ENCODE data around the gene RTN4R. TPM values are rescaled to one million over a fixed set of nuclear protein-coding genes. Genes with fewer than 3 reads are reported as not detected.
A peak's percentile ranks its signal among the peaks of the same experiment; 100 is the strongest.

RTN4R gene
- total and polyA plus RNA-seq, 4 donors = 0.05 to 2.7 (median 1.0) TPM

GRCh38 chr22:20298803-20299745 lies 31.0 kb upstream of the RTN4R start:
- ATAC-seq (ENCODE audit: low FRiP score) = peak; percentile 88
- no peak overlapping the region for H3K27ac ChIP-seq (ENCODE audit: low read depth in 1 of 2, low read length in 2 of 2)
- intact Hi-C loops (cut with DNase I) = no loop called here

GRCh38 chr22:20298110-20298802 lies 30.1 kb upstream of the RTN4R start:
- Histone ChIP-seq H3K27ac (ENCODE audit: low read depth in 1 of 2, low read length in 2 of 2) (no peak overlapping the region), H3K4me1 (ENCODE audit: control insufficient read depth in 1 of 2, insufficient read depth in 2 of 2, low read length in 2 of 2) (no peaks in the 10 kb centered on the region), H3K27me3 (ENCODE audit: control insufficient read depth in 1 of 2, insufficient read depth in 2 of 2, low read length in 1 of 2) (no peaks in the 10 kb centered on the region), H3K36me3 (ENCODE audit: control insufficient read depth in 1 of 2, insufficient read depth in 2 of 2, low read length in 1 of 2) (no peaks in the 10 kb centered on the region), H3K4me3 (ENCODE audit: low read length in 2 of 2) (no peak overlapping the region), H3K9me3 (ENCODE audit: control insufficient read depth, low read length) (no peaks in the 10 kb centered on the region)
- DNase-seq = no peak
- intact Hi-C loops (cut with DNase I) = no loop called here
- ATAC-seq (ENCODE audit: low FRiP score) = no peak
- 69 to 72% methylated on average over 25 of the region's 25 CpGs for WGBS, 2 donors

More at GRCh38 chr22:20298803-20299745, 31.0 kb upstream of the RTN4R start:
- H3K4me1 ChIP-seq (ENCODE audit: control insufficient read depth in 1 of 2, insufficient read depth in 2 of 2, low read length in 2 of 2) = no peaks in the 10 kb centered on the region
- H3K36me3 ChIP-seq (ENCODE audit: control insufficient read depth in 1 of 2, insufficient read depth in 2 of 2, low read length in 1 of 2) = no peaks in the 10 kb centered on the region
- H3K27me3 ChIP-seq (ENCODE audit: control insufficient read depth in 1 of 2, insufficient read depth in 2 of 2, low read length in 1 of 2) = no peaks in the 10 kb centered on the region
- DNase-seq = peak; percentile 88 to 94
- H3K9me3 ChIP-seq (ENCODE audit: control insufficient read depth, low read length) = no peaks in the 10 kb centered on the region
- 4% methylated on average over 65 to 90 of the region's 90 CpGs for WGBS, 2 donors
- peak overlapping the region; percentile 30 to 54 for H3K4me3 ChIP-seq (ENCODE audit: low read length in 2 of 2)

- Histone ChIP-seq H3K4me1 (ENCODE audit: control insufficient read depth in 1 of 2, insufficient read depth in 2 of 2, low read length in 2 of 2) (no peaks in the 10 kb centered on the region), H3K4me3 (ENCODE audit: low read length in 2 of 2) (no peak overlapping the region), H3K27ac (ENCODE audit: low read depth in 1 of 2, low read length in 2 of 2) (no peak overlapping the region), H3K9me3 (ENCODE audit: control insufficient read depth, low read length) (no peaks in the 10 kb centered on the region), H3K36me3 (ENCODE audit: control insufficient read depth in 1 of 2, insufficient read depth in 2 of 2, low read length in 1 of 2) (no peaks in the 10 kb centered on the region), H3K27me3 (ENCODE audit: control insufficient read depth in 1 of 2, insufficient read depth in 2 of 2, low read length in 1 of 2) (no peaks in the 10 kb centered on the region)
- intact Hi-C loops (cut with DNase I) = no loop called here
- 75 to 76% methylated on average over 9 of the region's 9 CpGs for WGBS, 2 donors
- ATAC-seq (ENCODE audit: low FRiP score) (no peak), DNase-seq (no peak)
Measured at GRCh38 chr22:20297414-20298109, 29.4 kb upstream of the RTN4R start.

- intact Hi-C loops (cut with DNase I) = no loop called here
- Histone ChIP-seq H3K27me3 (ENCODE audit: control insufficient read depth in 1 of 2, insufficient read depth in 2 of 2, low read length in 1 of 2) (no peaks in the 10 kb centered on the region), H3K36me3 (ENCODE audit: control insufficient read depth in 1 of 2, insufficient read depth in 2 of 2, low read length in 1 of 2) (no peaks in the 10 kb centered on the region), H3K27ac (ENCODE audit: low read depth in 1 of 2, low read length in 2 of 2) (no peak overlapping the region), H3K4me1 (ENCODE audit: control insufficient read depth in 1 of 2, insufficient read depth in 2 of 2, low read length in 2 of 2) (no peaks in the 10 kb centered on the region), H3K9me3 (ENCODE audit: control insufficient read depth, low read length) (no peaks in the 10 kb centered on the region), H3K4me3 (ENCODE audit: low read length in 2 of 2) (no peak overlapping the region)
- 50 to 51% methylated on average over 9 of the region's 9 CpGs for WGBS, 2 donors
- DNase-seq (no peak), ATAC-seq (ENCODE audit: low FRiP score) (no peak)
Measured at GRCh38 chr22:20296598-20296997, 28.5 kb upstream of the RTN4R start.

- H3K36me3 ChIP-seq (ENCODE audit: control insufficient read depth in 1 of 2, insufficient read depth in 2 of 2, low read length in 1 of 2) = no peaks in the 10 kb centered on the region
- no peak overlapping the region for H3K27ac ChIP-seq (ENCODE audit: low read depth in 1 of 2, low read length in 2 of 2)
- 82 to 86% methylated on average over 12 of the region's 12 CpGs for WGBS, 2 donors
- H3K9me3 ChIP-seq (ENCODE audit: control insufficient read depth, low read length) = no peaks in the 10 kb centered on the region
- no peak for ATAC-seq (ENCODE audit: low FRiP score)
- H3K4me3 ChIP-seq (ENCODE audit: low read length in 2 of 2) = no peak overlapping the region
- no peak for DNase-seq
- no peaks in the 10 kb centered on the region for H3K4me1 ChIP-seq (ENCODE audit: control insufficient read depth in 1 of 2, insufficient read depth in 2 of 2, low read length in 2 of 2)
- intact Hi-C loops (cut with DNase I) = no loop called here
- H3K27me3 ChIP-seq (ENCODE audit: control insufficient read depth in 1 of 2, insufficient read depth in 2 of 2, low read length in 1 of 2) = no peaks in the 10 kb centered on the region
Measured at GRCh38 chr22:20295262-20296064, 27.3 kb upstream of the RTN4R start.

- Histone ChIP-seq H3K36me3 (ENCODE audit: control insufficient read depth in 1 of 2, insufficient read depth in 2 of 2, low read length in 1 of 2) (no peaks in the 10 kb centered on the region), H3K9me3 (ENCODE audit: control insufficient read depth, low read length) (no peaks in the 10 kb centered on the region), H3K27ac (ENCODE audit: low read depth in 1 of 2, low read length in 2 of 2) (no peak overlapping the region), H3K4me1 (ENCODE audit: control insufficient read depth in 1 of 2, insufficient read depth in 2 of 2, low read length in 2 of 2) (no peaks in the 10 kb centered on the region), H3K27me3 (ENCODE audit: control insufficient read depth in 1 of 2, insufficient read depth in 2 of 2, low read length in 1 of 2) (no peaks in the 10 kb centered on the region), H3K4me3 (ENCODE audit: low read length in 2 of 2) (no peak overlapping the region)
- WGBS, 2 donors = 69 to 74% methylated on average over 13 of the region's 13 CpGs
- ATAC-seq (ENCODE audit: low FRiP score) (no peak), DNase-seq (no peak)
- intact Hi-C loops (cut with DNase I) = no loop called here
Measured at GRCh38 chr22:20292673-20293232, 24.6 kb upstream of the RTN4R start.

GRCh38 chr22:20292108-20292507 lies 24.0 kb upstream of the RTN4R start:
- intact Hi-C loops (cut with DNase I) = no loop called here
- H3K27me3 ChIP-seq (ENCODE audit: control insufficient read depth in 1 of 2, insufficient read depth in 2 of 2, low read length in 1 of 2) = no peaks in the 10 kb centered on the region
- DNase-seq = no peak
- ATAC-seq (ENCODE audit: low FRiP score) = no peak
- no peak overlapping the region for H3K4me3 ChIP-seq (ENCODE audit: low read length in 2 of 2)
- 78 to 83% methylated on average over 5 of the region's 5 CpGs for WGBS, 2 donors
- H3K27ac ChIP-seq (ENCODE audit: low read depth in 1 of 2, low read length in 2 of 2) = no peak overlapping the region
- no peaks in the 10 kb centered on the region for H3K36me3 ChIP-seq (ENCODE audit: control insufficient read depth in 1 of 2, insufficient read depth in 2 of 2, low read length in 1 of 2)
- no peaks in the 10 kb centered on the region for H3K4me1 ChIP-seq (ENCODE audit: control insufficient read depth in 1 of 2, insufficient read depth in 2 of 2, low read length in 2 of 2)
- H3K9me3 ChIP-seq (ENCODE audit: control insufficient read depth, low read length) = no peaks in the 10 kb centered on the region

GRCh38 chr22:20291604-20292063 lies 23.5 kb upstream of the RTN4R start:
- no peaks in the 10 kb centered on the region for H3K9me3 ChIP-seq (ENCODE audit: control insufficient read depth, low read length)
- no peaks in the 10 kb centered on the region for H3K36me3 ChIP-seq (ENCODE audit: control insufficient read depth in 1 of 2, insufficient read depth in 2 of 2, low read length in 1 of 2)
- intact Hi-C loops (cut with DNase I) = no loop called here
- no peaks in the 10 kb centered on the region for H3K4me1 ChIP-seq (ENCODE audit: control insufficient read depth in 1 of 2, insufficient read depth in 2 of 2, low read length in 2 of 2)
- 48 to 52% methylated on average over 11 of the region's 11 CpGs for WGBS, 2 donors
- ATAC-seq (ENCODE audit: low FRiP score) = no peak
- no peak overlapping the region for H3K4me3 ChIP-seq (ENCODE audit: low read length in 2 of 2)
- H3K27ac ChIP-seq (ENCODE audit: low read depth in 1 of 2, low read length in 2 of 2) = no peak overlapping the region
- DNase-seq = no peak
- no peaks in the 10 kb centered on the region for H3K27me3 ChIP-seq (ENCODE audit: control insufficient read depth in 1 of 2, insufficient read depth in 2 of 2, low read length in 1 of 2)

Measured in aorta (tissue), 5 donors.